HG03354 (cell line): ENCODE measurements around the gene SCAMP3.
"Not testable (repeated sequence)": the region's sequence is repeated elsewhere in the genome, so short reads cannot be mapped to it uniquely, and the experiment has no call there.

Experiments
- ATAC-seq: cut with Tn5 transposase; IDR thresholded peaks from one replicate; pipeline ENCODE4 v1.9.1; 2021; ENCODE audit warnings: mild to moderate bottlenecking; ENCODE audit not compliant: unreplicated experiment, poor library complexity, severe bottlenecking

SCAMP3 gene

DNA sequence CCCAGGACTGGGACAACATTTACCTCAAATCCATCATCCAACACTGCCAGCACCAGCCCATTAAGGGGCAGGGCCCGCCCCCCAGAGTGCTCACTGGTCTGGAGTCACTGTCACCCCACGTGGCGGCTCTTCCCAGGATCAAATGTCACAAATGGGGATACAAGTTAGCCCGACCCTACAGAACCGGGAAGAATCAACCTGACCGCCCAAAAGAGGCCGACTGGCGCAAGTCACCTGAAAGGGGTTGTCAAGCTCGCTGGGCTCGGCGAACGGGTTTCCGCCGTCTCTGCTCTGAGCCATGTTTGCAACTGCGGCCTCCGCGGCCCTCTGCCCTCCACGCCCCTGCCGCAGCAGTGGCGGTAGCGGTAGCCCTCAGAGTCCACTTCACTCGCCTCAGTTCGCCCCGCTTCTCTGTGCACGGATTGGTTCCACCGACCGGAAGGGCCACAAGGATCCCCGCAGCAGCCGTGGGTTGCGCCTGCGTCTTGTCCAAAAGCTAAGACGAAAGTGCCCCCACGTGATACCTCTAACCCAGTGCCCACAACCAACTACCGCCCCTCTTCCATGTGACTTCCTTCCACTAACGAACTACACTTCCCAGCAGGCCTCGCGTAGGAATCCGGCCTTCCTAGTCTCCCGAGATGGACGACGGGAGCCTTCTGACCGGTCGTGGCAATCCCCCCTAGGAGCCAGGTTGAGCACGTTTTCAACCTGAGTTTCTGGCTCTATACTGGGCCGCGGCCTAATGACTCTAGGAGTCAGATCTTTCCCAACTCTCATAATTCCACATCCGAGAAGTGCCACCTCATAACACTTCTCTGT is at the start of gene SCAMP3:
SCAMP3 (minus strand) TSS at position 509 of the 822 bp plus-strand sequence; CDS start at position 300, 209 bp downstream.
- ATAC-seq, result peak; percentile 94

GRCh38 chr1:155309423-155310021 is 47.4 kb upstream of the SCAMP3 start:
- no peak for ATAC-seq

GRCh38 chr1:155308493-155309422 is 46.6 kb upstream of the SCAMP3 start, which contains the start of gene FDPS:
Gene FDPS, plus strand, starts transcription at chr1:155308866. Its CDS starts 924 bp downstream, at chr1:155309790.
- ATAC-seq, result peak; percentile 92

- ATAC-seq, result no peak
Observed at GRCh38 chr1:155307247-155307740, 45.1 kb upstream of the SCAMP3 start.

GRCh38 chr1:155305881-155306391 is 43.8 kb upstream of the SCAMP3 start:
- no peak for ATAC-seq

DNA sequence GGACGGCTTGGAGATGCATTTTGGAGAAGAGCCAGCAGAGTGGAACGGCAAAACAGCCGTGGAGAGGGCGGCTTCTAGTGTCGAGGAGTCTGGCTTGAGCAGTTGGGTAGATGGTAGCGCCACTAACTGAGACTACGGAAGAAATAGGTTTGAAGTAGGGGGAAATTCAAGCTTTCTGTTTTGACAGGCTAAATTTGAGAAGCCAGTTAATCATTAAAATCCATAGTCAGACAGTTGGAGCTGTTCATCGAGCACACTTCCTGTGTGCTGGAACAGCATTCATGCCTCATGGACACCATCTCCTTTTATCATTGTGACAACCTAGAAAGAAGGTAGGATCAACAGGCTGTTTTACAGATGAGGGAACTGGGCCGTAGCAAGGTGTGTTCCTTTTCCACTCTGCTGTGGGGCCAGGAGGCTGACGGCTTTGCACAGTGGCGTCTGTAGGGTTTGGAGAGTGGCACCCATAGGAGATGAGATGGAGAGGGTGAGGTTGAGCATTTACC is 42.5 kb upstream of the SCAMP3 start:
- no peak for ATAC-seq

GRCh38 chr1:155301342-155301841 is 39.2 kb upstream of the SCAMP3 start, which contains the start of gene PKLR:
Gene PKLR, minus strand, starts transcription at chr1:155301438. Its CDS starts 43 bp downstream, at chr1:155301395.
- no peak for ATAC-seq

- no peak for ATAC-seq
Observed at GRCh38 chr1:155300553-155301329, 38.6 kb upstream of the SCAMP3 start.

DNA sequence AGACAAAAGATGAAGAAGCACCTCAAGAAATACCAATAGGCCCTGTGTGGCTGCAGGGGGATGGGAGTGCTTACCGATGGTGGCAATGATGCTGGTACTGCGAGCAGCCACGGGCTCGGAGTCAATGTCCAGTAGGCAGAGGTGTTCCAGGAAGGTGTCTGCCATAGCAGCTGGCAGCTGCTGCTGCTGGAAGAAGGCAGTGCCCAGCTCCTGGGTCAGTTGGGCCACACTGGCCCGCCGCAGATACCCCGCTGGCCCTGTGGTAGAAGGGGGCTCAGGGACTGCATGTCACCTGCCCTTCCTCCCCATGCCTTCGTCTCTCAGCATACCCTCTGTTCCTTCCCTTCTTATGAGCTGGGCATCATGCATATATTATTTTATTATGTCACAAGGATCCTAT is 37.9 kb upstream of the SCAMP3 start:
- ATAC-seq, result no peak

DNA sequence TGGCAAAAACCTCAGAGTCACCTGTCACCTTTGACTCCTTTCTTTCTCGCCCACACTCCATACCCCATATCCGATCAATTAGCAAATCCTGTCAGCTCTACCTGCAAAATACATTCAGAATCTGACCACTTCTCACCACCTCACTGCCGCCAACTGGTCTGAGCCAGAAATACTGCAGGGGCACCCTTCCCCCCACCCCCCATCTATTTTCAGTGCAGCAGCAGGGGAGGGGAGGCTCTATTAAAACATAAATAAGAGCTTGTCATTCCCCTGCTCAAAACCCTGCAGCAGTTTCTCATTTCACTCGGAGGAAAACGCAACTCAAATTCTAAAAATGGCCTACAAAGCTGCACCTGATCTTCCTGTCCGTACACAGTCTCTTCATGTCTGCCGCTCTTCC is 35.2 kb upstream of the SCAMP3 start:
- ATAC-seq, result no peak

DNA sequence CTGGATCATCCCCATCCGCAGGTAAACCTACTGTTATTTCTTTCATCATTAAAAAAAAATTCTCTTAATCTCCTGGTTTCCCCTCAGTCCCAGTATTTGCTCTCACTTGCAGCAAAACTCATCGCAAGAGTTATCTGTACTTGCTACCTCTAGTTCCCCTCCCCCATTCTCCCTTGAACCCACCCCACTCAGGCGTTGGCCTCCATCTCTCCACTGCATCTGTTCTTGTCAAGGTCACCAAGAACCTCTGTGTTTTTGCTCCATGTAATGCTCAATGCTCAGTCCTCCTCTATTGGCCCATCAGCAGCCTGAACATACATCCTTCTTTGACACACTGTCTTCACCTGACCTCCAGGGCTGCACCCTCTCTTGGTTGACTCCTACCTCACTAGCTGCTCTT is 34.5 kb upstream of the SCAMP3 start:
- ATAC-seq, result no peak

GRCh38 chr1:155295942-155296267 is 33.7 kb upstream of the SCAMP3 start:
- ATAC-seq, result no peak

DNA sequence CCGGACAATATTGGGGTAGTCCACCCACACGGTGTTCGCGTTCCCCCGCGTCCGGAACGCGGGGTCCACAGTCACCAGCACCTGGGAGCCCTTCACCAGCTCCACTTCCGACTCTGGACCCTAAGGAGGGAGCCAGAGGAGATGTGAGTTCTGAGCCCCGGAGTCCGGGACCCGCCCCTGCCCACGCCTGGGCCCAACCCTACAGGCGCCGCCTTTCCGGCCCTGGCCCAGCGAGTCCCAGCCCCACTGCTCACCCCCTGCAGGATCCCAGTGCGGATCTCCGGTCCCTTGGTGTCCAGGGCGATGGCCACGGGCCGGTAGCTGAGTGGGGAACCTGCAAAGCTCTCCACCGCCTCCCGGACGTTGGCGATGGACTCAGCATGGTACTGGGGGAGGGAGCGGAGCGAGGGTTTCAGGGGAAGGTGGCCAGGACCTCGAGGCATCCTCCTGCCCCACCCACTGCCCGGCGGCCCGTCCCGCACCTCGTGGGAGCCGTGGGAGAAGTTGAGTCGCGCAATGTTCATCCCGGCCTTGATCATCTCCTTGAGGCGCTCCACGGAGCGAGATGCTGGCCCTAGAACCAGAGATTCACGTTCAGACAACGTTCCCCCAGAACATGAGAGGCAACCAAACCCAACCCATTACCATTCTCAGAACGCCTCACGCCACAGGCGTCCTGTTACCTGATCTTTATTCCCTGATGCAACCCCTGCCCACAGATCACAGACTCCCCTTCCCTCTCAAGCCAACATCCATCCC is 33.2 kb upstream of the SCAMP3 start:
- ATAC-seq, result no peak

- no peak for ATAC-seq
Observed at GRCh38 chr1:155294520-155295182, 32.5 kb upstream of the SCAMP3 start.

DNA sequence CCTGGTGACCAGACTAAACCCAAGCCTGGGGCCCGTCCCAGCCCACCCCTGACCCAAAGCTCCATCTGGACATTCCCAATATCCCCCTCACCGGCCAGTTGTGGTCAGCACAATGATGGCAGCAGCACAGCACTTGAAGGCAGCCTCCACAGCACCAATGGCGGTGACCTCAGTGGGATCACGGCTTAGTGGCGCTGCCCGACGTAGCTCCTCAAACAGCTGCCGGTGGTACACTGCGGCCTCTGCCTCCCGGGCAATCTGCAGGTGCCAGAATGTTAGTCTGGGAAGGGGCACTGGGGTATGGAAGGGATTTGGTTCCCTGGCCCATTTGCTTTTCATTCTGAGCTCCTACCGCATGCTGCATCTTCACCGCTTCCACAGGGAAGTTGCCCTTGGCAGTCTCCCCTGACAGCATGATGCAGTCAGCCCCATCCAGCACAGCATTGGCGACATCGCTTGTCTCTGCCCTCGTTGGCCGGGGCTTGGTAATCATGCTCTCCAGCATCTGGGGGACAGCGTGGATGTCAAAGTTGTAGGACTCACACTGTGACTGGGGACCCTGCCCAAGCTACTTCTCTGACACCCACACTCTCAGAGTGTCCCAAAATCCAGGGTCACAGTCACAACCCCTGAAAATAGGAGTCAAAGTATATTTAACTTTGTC is 31.1 kb upstream of the SCAMP3 start:
- no peak for ATAC-seq

- ATAC-seq, result not testable (repeated sequence)
Observed at GRCh38 chr1:155291006-155291405, 28.8 kb upstream of the SCAMP3 start.

DNA sequence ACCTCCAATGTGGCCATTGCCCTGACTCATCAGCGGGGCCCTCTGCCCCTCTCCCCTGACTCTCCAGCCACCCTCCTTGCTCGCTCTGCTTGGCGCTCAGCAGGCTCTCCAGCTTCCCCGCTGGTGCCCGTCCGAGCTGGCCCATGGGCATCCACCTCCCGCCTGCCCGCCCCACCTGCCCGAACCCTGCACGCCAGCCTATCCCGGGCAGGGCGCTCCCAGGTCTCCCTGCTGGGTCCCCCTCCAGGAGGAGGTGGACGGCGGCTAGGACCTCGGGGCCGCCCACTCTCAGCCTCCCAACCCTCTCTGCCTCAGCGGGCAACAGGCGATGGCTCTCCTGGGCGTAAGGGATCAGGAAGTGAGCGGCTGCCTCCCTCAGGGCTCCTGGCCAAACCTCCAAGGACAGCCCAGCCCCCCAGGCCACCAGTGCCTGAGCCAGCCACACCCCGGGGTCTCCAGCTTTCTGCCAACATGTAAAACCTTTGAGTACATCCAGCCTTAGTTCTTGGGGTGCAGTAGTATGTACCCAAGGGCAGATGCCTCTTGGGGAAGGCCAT is 25.9 kb upstream of the SCAMP3 start:
- no peak for ATAC-seq
